SK-N-SH (cell line): ENCODE measurements around the gene IL10RB. TPM values are rescaled to one million over a fixed set of nuclear protein-coding genes. Genes with fewer than 3 reads are reported as not detected.

Experiments
- CTCF ChIA-PET: fragments of 300-600, 350-600 bp; formaldehyde crosslinking; extraction: SDS; loops from one replicate; lab custom pipeline; 2021; lab: Yijun Ruan, JAX
- POLR2A ChIA-PET: fragments of 350-600 bp; sonication (Branson Sonifier 250); formaldehyde crosslinking; extraction: SDS; loops from one replicate; lab custom pipeline; 2020; ENCODE audit warnings: antibody characterized with exemption, inconsistent platforms; lab: Yijun Ruan, JAX
- DNase-seq: peaks from one replicate; pipeline ENCODE4 v3.0.0; 2012
- H2AFZ ChIP-seq: fragments of 200-600 bp; sonication (generic); 2 replicates; pipeline ENCODE4 v1.8.1; 2016; ENCODE audit warnings: antibody characterized with exemption, mild to moderate bottlenecking, low read depth
- H3F3A ChIP-seq: fragments of 200-600 bp; sonication (generic); replicated peaks from 2 replicates; pipeline ENCODE3; 2016; ENCODE audit warnings: antibody characterized with exemption, mild to moderate bottlenecking; ENCODE audit not compliant: insufficient read depth
- H3K27ac ChIP-seq, 2 experiments: fragments of 200-500 bp in 1 of 2; fragments of 200-600 bp in 1 of 2; sonication (Bioruptor generic) in 1 of 2; sonication (generic), shearing (Covaris generic) in 1 of 2; 2 replicates each; pipeline versions ENCODE4 v1.5.1 to v1.6.1; 2014 to 2016; ENCODE audit warnings: low read depth in 2 of 2, inconsistent platforms in 1 of 2, low read length in 1 of 2, mild to moderate bottlenecking in 1 of 2, mixed read lengths in 1 of 2
- H3K27me3 ChIP-seq: fragments of 200-600 bp; sonication (generic), shearing (Covaris generic); 2 replicates; pipeline ENCODE4 v1.6.1; 2016; ENCODE audit warnings: mixed run types; ENCODE audit not compliant: insufficient read depth
- H3K36me3 ChIP-seq, 2 experiments: fragments of 200-500 bp in 1 of 2; fragments of 200-600 bp in 1 of 2; sonication (Bioruptor generic) in 1 of 2; sonication (generic) in 1 of 2; replicated peaks in 1 of 2; 2 replicates each; pipeline versions ENCODE3 to v1.5.1; 2014 to 2016; ENCODE audit warnings: low read length in 1 of 2, mild to moderate bottlenecking in 1 of 2; ENCODE audit not compliant: insufficient read depth in 2 of 2, control insufficient read depth in 1 of 2
- H3K4me1 ChIP-seq, 2 experiments: fragments of 200-500 bp in 1 of 2; fragments of 200-600 bp in 1 of 2; sonication (Bioruptor generic) in 1 of 2; sonication (generic), shearing (Covaris generic) in 1 of 2; 2 replicates each; pipeline versions ENCODE4 v1.5.1 to v1.6.1; 2014 to 2016; ENCODE audit warnings: low read depth in 1 of 2, low read length in 1 of 2, mixed run types in 1 of 2; ENCODE audit not compliant: insufficient read depth in 2 of 2, control insufficient read depth in 1 of 2
- H3K4me2 ChIP-seq: fragments of 200-600 bp; sonication (generic), shearing (Covaris generic); 2 replicates; pipeline ENCODE4 v1.6.1; 2017; ENCODE audit warnings: mixed run types
- H3K4me3 ChIP-seq, 2 experiments: fragments of 200-500 bp in 1 of 2; fragments of 200-600 bp in 1 of 2; sonication (Bioruptor generic) in 1 of 2; sonication (generic), shearing (Covaris generic) in 1 of 2; 2 replicates each; pipeline versions ENCODE4 v1.5.1 to v1.8.1; 2014 to 2016; ENCODE audit warnings: low read depth in 2 of 2, inconsistent platforms in 1 of 2, low read length in 1 of 2, mild to moderate bottlenecking in 1 of 2, mixed read lengths in 1 of 2, moderate library complexity in 1 of 2
- H3K79me2 ChIP-seq: fragments of 200-600 bp; sonication (generic); 2 replicates; pipeline ENCODE4 v1.8.1; 2017; ENCODE audit warnings: mild to moderate bottlenecking; ENCODE audit not compliant: insufficient read depth
- H3K9ac ChIP-seq: fragments of 200-600 bp; sonication (generic); 2 replicates; pipeline ENCODE4 v1.6.1; 2017; ENCODE audit warnings: mixed run types
- H3K9me2 ChIP-seq: fragments of 200-600 bp; sonication (generic); 2 replicates; pipeline ENCODE4 v1.6.1; 2017; ENCODE audit warnings: mixed run types
- H3K9me3 ChIP-seq: fragments of 200-600 bp; sonication (generic); 2 replicates; pipeline ENCODE4 v1.6.1; 2017; ENCODE audit warnings: mixed run types, mild to moderate bottlenecking, moderate library complexity
- H4K20me1 ChIP-seq: fragments of 200-600 bp; sonication (generic); 2 replicates; pipeline ENCODE4 v1.6.1; 2017; ENCODE audit warnings: mild to moderate bottlenecking, mixed run types; ENCODE audit not compliant: insufficient read depth
- EP300 ChIP-seq, 2 experiments: IDR thresholded peaks; 2 replicates each; pipeline versions ENCODE4 v1.4.0 to v1.6.1; 2012; ENCODE audit warnings: borderline replicate concordance in 1 of 2, low read depth in 1 of 2, low read length in 1 of 2
- EZH2phosphoT487 ChIP-seq: fragments of 200-600 bp; sonication (generic); IDR thresholded peaks from 2 replicates; pipeline ENCODE4 v1.6.1; 2017; ENCODE audit warnings: low read depth, mixed run types, mild to moderate bottlenecking, antibody characterized with exemption, moderate library complexity, borderline replicate concordance
- MXI1 ChIP-seq: IDR thresholded peaks from 2 replicates; pipeline ENCODE4 v1.6.1; 2012; ENCODE audit warnings: mild to moderate bottlenecking, low read depth, low read length, improper control_type of control experiment
- RCOR1 ChIP-seq: fragments of 150-350 bp; IDR thresholded peaks from 2 replicates; pipeline ENCODE4 v1.6.1; 2017; ENCODE audit warnings: antibody characterized with exemption, low read length
- SIN3A ChIP-seq: IDR thresholded peaks from 2 replicates; pipeline ENCODE4 v1.6.1; 2012; ENCODE audit warnings: low read depth, mild to moderate bottlenecking, low read length, moderate library complexity, borderline replicate concordance
- TEAD4 ChIP-seq: IDR thresholded peaks from 2 replicates; pipeline ENCODE4 v1.4.0; 2012; ENCODE audit warnings: mild to moderate bottlenecking, borderline replicate concordance; ENCODE audit not compliant: insufficient read depth
- WGBS: methylation state at CpG from one replicate; pipeline ENCODE4 v1.1.6; 2017; ENCODE audit warnings: low lambda C conversion rate; 5-methylcytosine and 5-hydroxymethylcytosine counted together
- polyA plus RNA-seq, 3 experiments: library from polyadenylated mRNA; depleted of rRNA; stranded (reverse); fragments of >200 nt; gene quantifications; 2 replicates each; pipeline ENCODE4 v1.2.3, GENCODE V29; 2012
- TF ChIP-seq, protein P1 (sequence below): fragments of 150-350 bp; IDR thresholded peaks from 2 replicates; pipeline ENCODE4 v1.6.1; 2017; ENCODE audit warnings: antibody characterized with exemption, low read length, low read depth, borderline replicate concordance

IL10RB gene
- polyA plus RNA-seq, 1 of the 3 experiments (the other 2 are of a cell fraction) = 20.1 TPM

GRCh38 chr21:33325222-33326067 is 59.3 kb downstream of the IL10RB start (continued):
- 0 out of 2 replicates have a peak, but pooled peaks have one; percentile 31 for TF ChIP-seq TEAD4
- no peak for TF ChIP-seq RCOR1

DNA sequence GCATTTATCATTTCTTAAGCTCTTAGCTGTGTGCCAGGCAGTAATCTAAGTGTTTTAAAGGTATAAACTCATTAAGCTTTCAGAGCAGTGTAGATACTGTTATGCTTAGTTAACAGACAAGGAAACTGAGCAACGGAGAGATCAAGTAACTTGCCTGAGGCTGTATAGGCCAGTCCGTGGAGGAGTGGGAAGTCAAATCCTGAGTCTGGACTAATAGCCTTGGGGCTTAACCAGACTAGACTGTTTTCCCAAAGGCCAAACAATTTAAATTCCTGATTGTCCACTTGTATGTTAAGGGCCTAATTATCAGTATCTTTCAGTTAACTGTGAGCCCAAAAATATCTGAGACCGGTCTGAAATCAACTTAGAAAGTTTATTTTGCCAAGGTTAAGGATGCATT is 61.2 kb downstream of the IL10RB start:
- peaks cover 0 to 2% of the 10 kb centered on the region in 2 experiments for H3K36me3 ChIP-seq
- ChIA-PET POLR2A (no interaction called here), CTCF (interaction anchor here (1.0 to 2.1 kb wide), 2 partner anchors 12 to 34 kb away, joined by 5 to 9 read pairs; no protein-coding TSS in a partner anchor)
- H4K20me1 ChIP-seq = no peaks in the 10 kb centered on the region
- no peak overlapping the region for H3K27ac ChIP-seq
- H3K27me3 ChIP-seq = no peaks in the 10 kb centered on the region
- peaks cover 3% of the 10 kb centered on the region for H3F3A ChIP-seq
- H3K4me3 ChIP-seq = no peak overlapping the region
- H3K79me2 ChIP-seq = peaks cover 61% of the 10 kb centered on the region
- H3K9ac ChIP-seq = no peak overlapping the region
- no peak for DNase-seq
- TF ChIP-seq MXI1 (no peak), EZH2phosphoT487 (no peak), SIN3A (no peak)
- 95% methylated on average over 3 of the region's 3 CpGs for WGBS
- no peaks in the 10 kb centered on the region for H3K9me2 ChIP-seq
- no peak overlapping the region for H2AFZ ChIP-seq
- peaks cover 3 to 12% of the 10 kb centered on the region in 2 experiments; a peak in 1 of 4 replicates for H3K4me1 ChIP-seq
- peak overlapping the region; percentile 21; the same call in 1 of the 2 replicates for H3K4me2 ChIP-seq
- peaks cover 1% of the 10 kb centered on the region; the same call in 1 of the 2 replicates for H3K9me3 ChIP-seq

DNA sequence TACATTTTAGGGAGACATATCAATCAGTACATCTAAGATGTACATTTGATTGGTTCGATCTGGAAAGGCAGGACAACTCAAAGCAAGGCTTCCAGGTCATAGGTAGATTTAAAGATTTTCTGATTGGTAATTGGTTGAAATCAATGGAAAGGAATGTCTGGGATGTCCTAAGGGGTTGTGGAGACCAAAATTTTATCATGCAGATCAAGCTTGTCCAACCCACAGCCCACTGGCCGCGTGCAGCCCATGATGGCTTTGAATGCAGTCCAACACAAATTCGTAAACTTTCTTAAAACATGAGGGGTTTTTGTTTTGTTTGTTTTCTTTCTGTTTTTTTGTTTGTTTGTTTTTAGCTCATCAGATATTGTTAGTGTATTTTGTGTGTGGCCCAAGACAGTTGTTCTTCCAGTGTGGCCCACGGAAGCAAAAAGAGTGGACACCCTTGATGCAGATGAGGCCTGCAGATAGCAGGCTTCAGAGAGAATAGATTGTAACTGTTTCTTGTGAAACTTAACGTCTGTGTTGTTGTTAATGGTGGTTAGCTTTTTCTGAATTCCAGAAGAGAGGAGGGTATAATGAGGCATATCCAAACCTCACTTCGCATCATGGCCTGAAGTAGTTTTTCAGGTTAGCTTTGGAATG is 61.7 kb downstream of the IL10RB start:
- Histone ChIP-seq H3K27ac (no peak overlapping the region), H3K9me3 (peaks cover 7% of the 10 kb centered on the region; the same call in 1 of the 2 replicates), H3K4me2 (peak overlapping the region; percentile 21; the same call in 1 of the 2 replicates), H2AFZ (no peak overlapping the region), H3K4me1 (peaks cover 3 to 12% of the 10 kb centered on the region in 2 experiments; a peak in 1 of 4 replicates), H3K4me3 (no peak overlapping the region), H3K79me2 (peaks cover 61% of the 10 kb centered on the region), H3K36me3 (peaks cover 0 to 7% of the 10 kb centered on the region in 2 experiments), H4K20me1 (no peaks in the 10 kb centered on the region), H3K9ac (no peak overlapping the region), H3K9me2 (no peaks in the 10 kb centered on the region), H3K27me3 (no peaks in the 10 kb centered on the region), H3F3A (peaks cover 9% of the 10 kb centered on the region)
- POLR2A ChIA-PET = no interaction called here
- 92% methylated on average over 7 of the region's 7 CpGs for WGBS
- DNase-seq = no peak
- TF ChIP-seq, protein P1, sequence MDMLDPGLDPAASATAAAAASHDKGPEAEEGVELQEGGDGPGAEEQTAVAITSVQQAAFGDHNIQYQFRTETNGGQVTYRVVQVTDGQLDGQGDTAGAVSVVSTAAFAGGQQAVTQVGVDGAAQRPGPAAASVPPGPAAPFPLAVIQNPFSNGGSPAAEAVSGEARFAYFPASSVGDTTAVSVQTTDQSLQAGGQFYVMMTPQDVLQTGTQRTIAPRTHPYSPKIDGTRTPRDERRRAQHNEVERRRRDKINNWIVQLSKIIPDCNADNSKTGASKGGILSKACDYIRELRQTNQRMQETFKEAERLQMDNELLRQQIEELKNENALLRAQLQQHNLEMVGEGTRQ = no peak
- TF ChIP-seq EP300 (IDR thresholded peaks at IDR 0.05; ENCODE audit: borderline replicate concordance in 1 of 2, low read depth in 1 of 2, low read length in 1 of 2) = no peak
- CTCF ChIA-PET = interaction anchor here (1.0 to 2.1 kb wide), 2 partner anchors 11 to 33 kb away, joined by 5 to 9 read pairs; no protein-coding TSS in a partner anchor
